ENCODE results near the gene INTS1.

Gene INTS1

GRCh38 chr7:1503816-1504775, at the start of gene INTS1:
Gene INTS1 (minus strand): TSS chr7:1504389. CDS start chr7:1503960, 429 bp downstream.
- Mint-ChIP-seq H3K36me3 (peaks cover 8% of the 10 kb centered on the region), H3K9me3 (no peaks in the 10 kb centered on the region), H3K27me3 (no peaks in the 10 kb centered on the region), H3K4me1 (peaks cover 52% of the 10 kb centered on the region), H3K4me3 (peak within 1 kb of the TSS; percentile 90), H3K27ac (peak within 1 kb of the TSS; percentile 91)

- H3K27ac Mint-ChIP-seq: no peak overlapping the region
- no peaks in the 10 kb centered on the region for H3K9me3 Mint-ChIP-seq
- no peak overlapping the region for H3K4me3 Mint-ChIP-seq
- no peaks in the 10 kb centered on the region for H3K36me3 Mint-ChIP-seq
- H3K4me1 Mint-ChIP-seq: no peaks in the 10 kb centered on the region
- H3K27me3 Mint-ChIP-seq: no peaks in the 10 kb centered on the region
These were observed 49.5 kb upstream of the INTS1 start for GRCh38 chr7:1553512-1554210.

GRCh38 chr7:1552200-1552599, 48.0 kb upstream of the INTS1 start:
- no peaks in the 10 kb centered on the region for H3K27me3 Mint-ChIP-seq
- H3K4me3 Mint-ChIP-seq: no peak overlapping the region
- H3K9me3 Mint-ChIP-seq: no peaks in the 10 kb centered on the region
- no peaks in the 10 kb centered on the region for H3K4me1 Mint-ChIP-seq
- H3K36me3 Mint-ChIP-seq: no peaks in the 10 kb centered on the region
- no peak overlapping the region for H3K27ac Mint-ChIP-seq

- Mint-ChIP-seq H3K27ac (peak overlapping the region; percentile 38), H3K27me3 (no peaks in the 10 kb centered on the region), H3K4me3 (no peak overlapping the region), H3K4me1 (no peaks in the 10 kb centered on the region), H3K36me3 (no peaks in the 10 kb centered on the region), H3K9me3 (no peaks in the 10 kb centered on the region)
These were observed 46.6 kb upstream of the INTS1 start for GRCh38 chr7:1550846-1551155.

- Mint-ChIP-seq H3K4me1 (no peaks in the 10 kb centered on the region), H3K9me3 (no peaks in the 10 kb centered on the region), H3K27me3 (no peaks in the 10 kb centered on the region), H3K36me3 (no peaks in the 10 kb centered on the region), H3K27ac (peak overlapping the region; percentile 38), H3K4me3 (no peak overlapping the region)
These were observed 46.0 kb upstream of the INTS1 start for GRCh38 chr7:1550005-1550845.

- H3K4me3 Mint-ChIP-seq: no peak overlapping the region
- no peaks in the 10 kb centered on the region for H3K27me3 Mint-ChIP-seq
- no peaks in the 10 kb centered on the region for H3K4me1 Mint-ChIP-seq
- H3K9me3 Mint-ChIP-seq: no peaks in the 10 kb centered on the region
- no peak overlapping the region for H3K27ac Mint-ChIP-seq
- no peaks in the 10 kb centered on the region for H3K36me3 Mint-ChIP-seq
These were observed 45.3 kb upstream of the INTS1 start for GRCh38 chr7:1549357-1550004.

GRCh38 chr7:1548944-1549343, 44.8 kb upstream of the INTS1 start:
- H3K27me3 Mint-ChIP-seq: no peaks in the 10 kb centered on the region
- H3K27ac Mint-ChIP-seq: no peak overlapping the region
- no peak overlapping the region for H3K4me3 Mint-ChIP-seq
- H3K9me3 Mint-ChIP-seq: no peaks in the 10 kb centered on the region
- no peaks in the 10 kb centered on the region for H3K36me3 Mint-ChIP-seq
- H3K4me1 Mint-ChIP-seq: no peaks in the 10 kb centered on the region

GRCh38 chr7:1548438-1548831, 44.2 kb upstream of the INTS1 start:
- Mint-ChIP-seq H3K4me1 (no peaks in the 10 kb centered on the region), H3K27ac (no peak overlapping the region), H3K36me3 (no peaks in the 10 kb centered on the region), H3K9me3 (no peaks in the 10 kb centered on the region), H3K27me3 (no peaks in the 10 kb centered on the region), H3K4me3 (no peak overlapping the region)

GRCh38 chr7:1547777-1548437, 43.7 kb upstream of the INTS1 start:
- H3K4me1 Mint-ChIP-seq: no peaks in the 10 kb centered on the region
- no peak overlapping the region for H3K4me3 Mint-ChIP-seq
- no peaks in the 10 kb centered on the region for H3K9me3 Mint-ChIP-seq
- no peak overlapping the region for H3K27ac Mint-ChIP-seq
- no peaks in the 10 kb centered on the region for H3K36me3 Mint-ChIP-seq
- no peaks in the 10 kb centered on the region for H3K27me3 Mint-ChIP-seq

GRCh38 chr7:1546909-1547776, 43.0 kb upstream of the INTS1 start:
- Mint-ChIP-seq H3K4me1 (no peaks in the 10 kb centered on the region), H3K4me3 (no peak overlapping the region)

GRCh38 chr7:1546274-1546908, 42.2 kb upstream of the INTS1 start:
- Mint-ChIP-seq H3K36me3 (no peaks in the 10 kb centered on the region), H3K9me3 (no peaks in the 10 kb centered on the region), H3K4me1 (no peaks in the 10 kb centered on the region), H3K27ac (no peak overlapping the region), H3K4me3 (no peak overlapping the region), H3K27me3 (no peaks in the 10 kb centered on the region)

More at GRCh38 chr7:1546909-1547776, 43.0 kb upstream of the INTS1 start:
- Mint-ChIP-seq H3K36me3 (no peaks in the 10 kb centered on the region), H3K9me3 (no peaks in the 10 kb centered on the region), H3K27me3 (no peaks in the 10 kb centered on the region), H3K27ac (no peak overlapping the region)

GRCh38 chr7:1545417-1546246, 41.4 kb upstream of the INTS1 start:
- no peak overlapping the region for H3K27ac Mint-ChIP-seq
- H3K27me3 Mint-ChIP-seq: no peaks in the 10 kb centered on the region
- H3K9me3 Mint-ChIP-seq: no peaks in the 10 kb centered on the region
- H3K4me3 Mint-ChIP-seq: no peak overlapping the region
- no peaks in the 10 kb centered on the region for H3K4me1 Mint-ChIP-seq
- H3K36me3 Mint-ChIP-seq: no peaks in the 10 kb centered on the region

- H3K9me3 Mint-ChIP-seq: no peaks in the 10 kb centered on the region
- no peak overlapping the region for H3K4me3 Mint-ChIP-seq
- no peaks in the 10 kb centered on the region for H3K4me1 Mint-ChIP-seq
- no peak overlapping the region for H3K27ac Mint-ChIP-seq
- no peaks in the 10 kb centered on the region for H3K27me3 Mint-ChIP-seq
- H3K36me3 Mint-ChIP-seq: no peaks in the 10 kb centered on the region
These were observed 40.8 kb upstream of the INTS1 start for GRCh38 chr7:1544896-1545416.
